Raji (cell line): Measurements from ENCODE around the gene PPP2R5C.

Experiments
- POLR2A ChIP-seq: IDR thresholded peaks from 2 replicates; pipeline ENCODE4 v1.6.1; 2011; ENCODE audit warnings: low read depth, low read length, control low read depth; ENCODE audit not compliant: insufficient read depth

The PPP2R5C gene

DNA sequence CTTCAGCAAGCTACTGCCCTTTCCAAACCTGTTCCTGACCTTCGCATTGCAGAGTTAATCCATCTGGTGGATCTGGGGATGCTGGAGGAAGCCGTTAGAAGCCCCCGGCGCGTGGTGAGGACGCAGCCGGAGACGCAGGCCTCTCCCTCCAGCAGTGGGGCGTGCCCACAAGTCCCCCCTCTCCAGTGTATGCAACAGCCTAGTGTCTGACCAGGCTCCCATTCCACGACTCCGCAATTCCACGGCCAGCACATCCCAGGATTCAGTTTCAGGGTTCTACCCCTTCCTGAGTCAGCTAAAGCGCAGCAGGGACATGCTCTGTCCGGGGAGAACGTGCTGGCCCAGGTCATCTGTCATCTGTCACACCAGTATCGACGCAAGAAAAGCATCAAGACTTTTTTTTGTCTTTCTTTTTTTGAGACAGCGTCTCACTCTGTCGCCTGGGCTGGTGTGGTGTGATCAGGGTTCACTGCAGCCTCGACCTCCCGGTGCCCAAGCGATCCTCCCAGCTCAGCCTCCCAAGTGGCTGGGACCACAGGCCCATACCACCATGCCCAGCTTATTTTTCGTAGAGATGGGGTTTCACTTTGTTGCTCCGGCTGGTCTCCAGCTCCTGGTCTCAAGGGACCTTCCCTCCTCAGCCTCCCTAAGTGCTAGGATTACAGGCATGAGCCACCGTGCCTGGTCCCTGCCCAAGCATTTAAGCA lies 194.8 kb downstream of the PPP2R5C start:
- TF ChIP-seq POLR2A, result no peak

DNA sequence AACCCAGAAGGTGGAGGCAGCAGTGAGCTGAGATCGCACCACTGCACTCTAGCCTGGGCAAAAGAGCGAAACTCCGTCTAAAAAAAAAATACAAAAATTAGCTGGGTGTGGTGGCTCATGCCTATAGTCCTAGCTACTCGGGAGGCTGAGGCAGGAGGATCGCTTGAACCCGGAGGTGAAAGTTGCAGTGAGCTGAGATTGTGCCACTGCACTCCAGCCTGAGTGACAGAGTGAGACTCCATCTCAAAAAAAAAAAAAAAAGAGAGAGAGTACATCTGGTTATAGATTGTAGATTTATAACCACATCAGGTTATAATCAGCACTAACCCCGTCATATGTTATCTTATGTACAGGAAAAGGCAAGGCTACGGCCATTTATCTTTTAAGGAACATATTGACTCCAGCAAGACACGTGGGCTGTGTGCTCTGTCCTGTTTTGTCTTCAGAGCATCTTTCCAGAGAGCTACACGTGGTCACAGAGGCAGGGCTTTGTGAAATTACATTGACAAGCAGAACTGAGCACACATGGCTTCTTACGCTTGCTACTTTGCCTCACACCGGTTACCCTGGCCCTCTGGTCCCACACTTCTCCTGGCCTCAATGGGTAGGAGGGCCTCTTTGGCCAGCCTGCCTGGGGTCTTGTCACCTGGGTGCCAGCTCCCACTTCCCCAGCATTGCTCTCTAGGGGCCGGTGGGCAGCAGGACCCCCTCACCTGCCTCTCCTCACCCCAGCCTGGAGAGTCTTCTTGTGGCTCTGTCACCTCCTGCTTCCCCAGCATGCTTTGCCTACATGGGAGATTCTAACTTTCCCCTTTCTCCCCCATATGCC lies 196.1 kb downstream of the PPP2R5C start:
- TF ChIP-seq POLR2A, result no peak

GRCh38 chr14:101958418-101959180 lies 197.1 kb downstream of the PPP2R5C start:
- TF ChIP-seq POLR2A, result no peak

DNA sequence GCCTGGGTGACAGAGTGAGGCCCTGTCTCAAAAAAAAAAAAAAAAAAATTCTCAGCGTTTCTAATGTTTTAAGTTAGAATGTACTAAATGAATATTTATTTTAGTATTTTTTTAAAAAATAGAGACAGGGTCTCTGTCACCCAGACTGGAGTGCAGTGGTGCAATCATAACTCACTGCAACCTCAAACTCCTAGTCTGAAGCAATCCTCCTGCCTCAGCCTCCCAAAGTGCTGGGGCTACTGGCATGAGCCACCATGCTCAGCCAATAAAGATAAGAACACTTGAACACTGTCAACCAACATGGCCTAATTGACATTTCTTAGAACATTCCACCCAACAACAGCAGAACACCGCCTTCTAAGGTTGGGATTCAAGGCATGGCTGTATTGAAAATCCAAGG lies 197.8 kb downstream of the PPP2R5C start:
- TF ChIP-seq POLR2A, result no peak

- no peak for TF ChIP-seq POLR2A
These were observed 198.7 kb downstream of the PPP2R5C start for GRCh38 chr14:101960225-101960624.

DNA sequence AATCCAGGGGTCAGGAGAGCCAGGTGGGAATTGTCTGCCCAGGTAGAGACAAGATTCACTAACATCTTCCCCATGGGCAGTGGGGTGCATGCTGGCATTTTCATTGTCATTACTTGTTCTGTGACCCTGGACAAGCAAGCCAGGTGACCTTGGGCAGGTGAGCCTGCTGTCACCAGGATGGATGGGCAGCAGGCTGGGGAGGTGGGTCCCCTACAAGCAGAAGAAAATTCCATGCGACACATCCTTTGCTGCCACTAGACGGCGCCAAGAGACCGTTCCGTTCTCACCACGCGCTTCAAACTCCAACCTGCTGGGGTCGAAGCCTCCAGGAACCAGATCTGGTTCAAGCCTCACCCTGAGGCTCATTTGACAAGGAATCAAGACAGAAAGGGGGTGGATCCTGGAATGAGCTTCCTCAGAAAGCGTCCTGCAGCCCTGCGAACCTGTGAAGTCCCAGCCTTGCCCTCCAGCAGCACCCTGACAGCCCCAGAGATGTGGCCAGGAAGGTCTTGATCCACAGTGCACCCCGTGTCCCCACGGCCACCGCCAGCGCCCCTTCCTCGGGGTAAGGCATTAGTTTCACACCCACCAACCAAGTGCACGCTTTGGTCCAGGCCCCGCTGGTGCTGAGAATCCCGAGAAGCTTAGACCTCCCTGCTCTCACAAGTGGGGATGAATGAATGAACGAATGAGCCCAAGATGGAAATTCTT lies 199.7 kb downstream of the PPP2R5C start:
- TF ChIP-seq POLR2A, result no peak

- no peak for TF ChIP-seq POLR2A
These were observed 200.4 kb downstream of the PPP2R5C start for GRCh38 chr14:101961746-101962502.

DNA sequence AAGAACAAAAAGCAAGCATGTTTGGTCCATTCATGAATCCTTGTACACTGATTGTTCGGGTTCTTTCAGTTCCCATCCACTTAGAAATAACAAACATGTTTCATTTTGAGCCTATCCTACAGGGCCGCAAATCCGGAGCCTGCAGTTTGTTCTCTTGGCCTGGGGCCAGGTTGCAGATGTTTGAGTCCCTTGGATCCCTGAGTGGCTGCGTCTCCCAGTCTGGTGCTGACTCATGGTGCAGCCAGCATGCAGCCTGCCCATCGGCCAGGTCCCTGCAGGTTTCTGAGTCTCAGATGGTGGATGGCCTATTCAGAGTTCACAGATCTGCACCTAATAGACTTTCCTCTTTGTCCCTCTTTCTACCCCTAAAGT lies 201.0 kb downstream of the PPP2R5C start:
- no peak for TF ChIP-seq POLR2A

DNA sequence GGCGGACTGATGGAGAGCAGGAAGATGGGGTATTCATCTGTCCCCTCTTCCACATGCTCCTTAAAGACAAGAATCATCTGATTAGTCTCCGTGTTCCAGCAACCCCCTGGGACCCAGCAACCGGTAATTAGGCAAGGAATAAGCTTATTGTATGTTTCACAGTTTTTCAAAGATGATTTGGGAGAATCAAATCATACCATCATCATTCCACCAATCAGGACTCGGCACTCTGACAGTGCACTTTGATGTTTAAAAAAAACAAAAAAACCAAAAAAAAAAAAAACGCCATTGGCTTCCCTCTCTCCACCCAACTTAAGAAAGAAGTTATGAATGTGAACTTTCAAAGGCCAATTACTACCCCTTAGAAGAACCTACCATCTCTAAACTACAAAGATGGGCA lies 201.5 kb downstream of the PPP2R5C start:
- TF ChIP-seq POLR2A, result no peak

DNA sequence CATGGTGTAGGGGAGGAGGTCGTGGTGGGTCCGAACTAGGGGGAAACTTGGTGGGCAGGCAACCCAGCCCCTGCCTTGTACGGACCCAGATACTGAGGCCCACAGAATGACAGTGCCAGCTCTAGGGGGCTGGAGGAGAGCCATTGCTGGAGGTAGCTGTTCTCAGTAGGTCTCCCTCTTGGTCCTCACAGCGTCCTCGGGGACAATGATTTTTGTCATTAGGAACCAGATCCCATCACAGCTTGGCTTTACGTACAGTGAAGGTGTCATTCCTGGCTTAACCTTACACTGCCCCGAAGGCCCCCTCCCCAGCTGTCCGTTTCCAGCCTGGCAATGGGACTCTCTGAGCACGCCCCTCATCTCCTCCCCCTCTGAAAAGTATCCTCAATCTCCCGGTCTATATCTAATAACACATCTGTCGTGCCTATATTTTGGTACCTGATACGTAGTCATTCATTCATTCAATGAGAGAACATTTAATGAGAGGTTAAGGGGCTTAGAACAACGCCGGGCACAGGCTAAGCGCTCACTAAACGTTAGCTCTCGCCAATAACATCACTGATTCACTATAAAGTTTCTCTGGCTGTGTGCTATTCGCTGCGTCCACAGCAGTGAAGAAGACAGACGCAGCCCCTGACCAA lies 202.3 kb downstream of the PPP2R5C start:
- TF ChIP-seq POLR2A, result no peak

DNA sequence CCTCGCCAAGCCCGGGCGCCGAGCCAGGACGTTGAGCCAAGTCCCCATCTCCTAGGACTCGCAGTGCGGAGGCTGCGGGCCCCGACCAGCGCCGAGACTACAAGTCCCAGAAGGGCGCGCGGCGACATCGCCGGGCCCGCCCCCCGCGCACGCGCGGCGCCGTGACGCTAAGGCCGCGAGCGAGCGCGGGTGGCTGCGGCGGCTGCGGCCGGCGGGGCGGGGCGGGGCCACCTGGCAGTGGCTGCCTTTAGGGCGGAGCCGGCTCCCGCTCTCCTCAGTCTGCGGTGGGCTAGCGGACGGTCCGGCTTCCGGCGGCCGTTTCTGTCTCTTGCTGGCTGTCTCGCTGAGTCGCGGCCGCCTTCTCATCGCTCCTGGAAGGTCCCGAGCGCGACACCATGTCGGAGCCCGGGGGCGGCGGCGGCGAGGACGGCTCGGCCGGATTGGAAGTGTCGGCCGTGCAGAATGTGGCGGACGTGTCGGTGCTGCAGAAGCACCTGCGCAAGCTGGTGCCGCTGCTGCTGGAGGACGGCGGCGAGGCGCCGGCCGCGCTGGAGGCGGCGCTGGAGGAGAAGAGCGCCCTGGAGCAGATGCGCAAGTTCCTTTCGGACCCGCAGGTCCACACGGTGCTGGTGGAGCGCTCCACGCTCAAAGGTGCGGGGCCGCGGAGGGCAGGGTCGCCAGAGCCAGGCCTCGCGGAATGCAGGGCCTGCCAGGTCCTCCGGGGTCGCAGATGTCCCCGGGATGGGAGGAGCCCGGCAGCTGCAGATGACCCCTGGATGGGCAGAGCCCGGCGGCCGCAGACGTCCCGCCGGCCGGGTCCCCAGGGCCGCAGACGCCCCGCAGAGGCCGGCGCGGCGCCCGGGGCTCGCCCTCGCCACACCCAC lies 203.0 kb downstream of the PPP2R5C start, which contains the start of gene DYNC1H1:
Gene DYNC1H1, plus strand, starts transcription at position 277 of the 884 bp plus-strand sequence. Its CDS starts 119 bp downstream, at position 396.
- TF ChIP-seq POLR2A, result peak; percentile 96

- TF ChIP-seq POLR2A, result no peak
These were observed 203.7 kb downstream of the PPP2R5C start for GRCh38 chr14:101965181-101965544.
